ENCODE data around the gene NDUFC2.
"Not testable (repeated sequence)": the region's sequence is repeated elsewhere in the genome, so short reads cannot be mapped to it uniquely, and the experiment has no call there.

- not testable (repeated sequence) for TF ChIP-seq CTCF, POLR2A (IDR thresholded peaks at IDR 0.05)
Observed at GRCh38 chr11:78028423-78028822, 51.2 kb downstream of the NDUFC2 start.
